ENCODE data around the gene CXorf49B.
"Not testable (repeated sequence)": the region's sequence is repeated elsewhere in the genome, so short reads cannot be mapped to it uniquely, and the experiment has no call there.

The CXorf49B gene

GRCh38 chrX:71763049-71763448 is at the start of gene CXorf49B:
Gene CXorf49B (plus strand): TSS chrX:71763349. CDS start chrX:71763424, 75 bp downstream.
- H3K9me3 ChIP-seq (ENCODE audit: control insufficient read depth, insufficient read depth, low read depth, low read length); H3K27ac ChIP-seq (ENCODE audit: extremely low read depth, low read depth, low read length); CTCF ChIA-PET; H3K4me1 ChIP-seq (ENCODE audit: control insufficient read depth, insufficient read depth, low read length); H3K4me3 ChIP-seq (ENCODE audit: low read depth, low read length); POLR2A ChIA-PET; H3K36me3 ChIP-seq (ENCODE audit: control insufficient read depth in 2 of 2, insufficient read depth in 1 of 2, low read length in 2 of 2): not testable (repeated sequence)

DNA sequence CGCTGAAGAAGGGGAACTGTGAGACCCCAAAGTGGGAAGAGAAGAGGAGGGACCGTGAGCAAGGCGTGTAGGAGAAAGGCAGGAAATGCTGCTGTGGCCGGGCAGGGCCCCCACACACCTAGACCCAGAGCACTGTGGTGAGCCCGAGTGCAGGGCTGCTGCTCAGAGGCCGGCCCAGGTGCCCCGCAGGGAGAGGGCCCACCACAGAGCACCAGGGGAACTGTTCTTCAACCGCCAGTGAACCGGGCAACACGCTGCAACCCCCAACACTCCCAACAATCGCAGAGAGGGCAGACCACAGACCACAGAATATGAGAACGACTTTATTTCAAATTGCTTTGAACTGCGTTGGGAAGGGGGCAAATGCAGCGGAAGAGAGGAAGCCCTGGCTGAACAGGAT is 49.1 kb upstream of the CXorf49B start:
- POLR2A ChIA-PET; CTCF ChIA-PET; H3K4me1 ChIP-seq (ENCODE audit: control insufficient read depth, insufficient read depth, low read length); H3K27ac ChIP-seq (ENCODE audit: extremely low read depth, low read depth, low read length); H3K4me3 ChIP-seq (ENCODE audit: low read depth, low read length); H3K36me3 ChIP-seq (ENCODE audit: control insufficient read depth in 2 of 2, insufficient read depth in 1 of 2, low read length in 2 of 2); H3K9me3 ChIP-seq (ENCODE audit: control insufficient read depth, insufficient read depth, low read depth, low read length): not testable (repeated sequence)

GRCh38 chrX:71715551-71715950 is 47.6 kb upstream of the CXorf49B start:
- POLR2A ChIA-PET; CTCF ChIA-PET; H3K36me3 ChIP-seq (ENCODE audit: control insufficient read depth in 2 of 2, insufficient read depth in 1 of 2, low read length in 2 of 2); H3K4me1 ChIP-seq (ENCODE audit: control insufficient read depth, insufficient read depth, low read length); H3K27ac ChIP-seq (ENCODE audit: extremely low read depth, low read depth, low read length); H3K4me3 ChIP-seq (ENCODE audit: low read depth, low read length); H3K9me3 ChIP-seq (ENCODE audit: control insufficient read depth, insufficient read depth, low read depth, low read length): not testable (repeated sequence)

GRCh38 chrX:71716323-71716722 is 46.8 kb upstream of the CXorf49B start:
- H3K36me3 ChIP-seq (ENCODE audit: control insufficient read depth in 2 of 2, insufficient read depth in 1 of 2, low read length in 2 of 2); POLR2A ChIA-PET; H3K27ac ChIP-seq (ENCODE audit: extremely low read depth, low read depth, low read length); H3K9me3 ChIP-seq (ENCODE audit: control insufficient read depth, insufficient read depth, low read depth, low read length); H3K4me3 ChIP-seq (ENCODE audit: low read depth, low read length); H3K4me1 ChIP-seq (ENCODE audit: control insufficient read depth, insufficient read depth, low read length); CTCF ChIA-PET: not testable (repeated sequence)

DNA sequence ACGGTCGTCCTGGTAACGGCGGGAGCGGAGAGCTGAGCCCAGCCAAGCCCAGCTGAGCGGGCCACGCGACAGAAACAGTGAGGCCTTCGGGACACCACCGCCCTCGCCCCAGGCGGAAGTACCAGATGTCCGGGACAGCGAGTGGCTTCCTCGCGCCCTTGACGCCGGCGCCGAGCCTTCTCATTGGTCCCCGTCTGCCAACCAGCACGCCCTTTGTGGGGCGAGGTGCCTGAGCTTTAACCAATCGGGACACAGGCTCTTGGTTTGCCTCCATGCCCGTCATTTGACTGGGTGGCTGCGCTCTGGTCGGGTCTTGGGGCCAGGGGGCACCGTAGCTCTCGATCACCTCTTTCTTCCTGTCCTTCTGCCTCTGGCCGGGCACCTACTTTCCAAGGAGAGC is 45.0 kb upstream of the CXorf49B start, which contains the start of gene CXorf49:
Gene CXorf49 (minus strand): TSS at position 101 of the 400 bp plus-strand sequence. CDS start 134 bp downstream, outside the sequence.
- H3K27ac ChIP-seq (ENCODE audit: extremely low read depth, low read depth, low read length); H3K36me3 ChIP-seq (ENCODE audit: control insufficient read depth in 2 of 2, insufficient read depth in 1 of 2, low read length in 2 of 2); POLR2A ChIA-PET; H3K9me3 ChIP-seq (ENCODE audit: control insufficient read depth, insufficient read depth, low read depth, low read length); CTCF ChIA-PET; H3K4me1 ChIP-seq (ENCODE audit: control insufficient read depth, insufficient read depth, low read length); H3K4me3 ChIP-seq (ENCODE audit: low read depth, low read length): not testable (repeated sequence)

DNA sequence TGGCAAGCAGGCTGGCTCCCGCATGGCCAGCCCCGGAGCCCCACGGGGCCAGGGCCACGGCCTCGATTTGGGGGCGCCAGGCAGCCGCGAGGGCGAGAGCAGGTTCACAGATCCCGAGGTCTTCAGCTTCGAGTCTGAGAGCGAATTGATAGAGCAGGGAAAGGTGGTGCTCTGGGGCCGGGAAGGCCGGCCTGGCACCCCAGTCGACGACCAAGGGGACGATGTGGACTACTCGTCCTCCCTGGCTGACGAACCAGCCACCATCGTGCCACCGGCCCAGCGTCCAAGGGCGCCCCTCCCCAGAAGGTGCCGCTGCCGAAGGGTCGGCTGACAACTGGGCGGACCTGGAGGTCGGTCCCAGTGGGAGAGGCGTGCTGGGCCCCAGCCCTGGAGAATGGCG is 44.0 kb upstream of the CXorf49B start:
- H3K4me3 ChIP-seq (ENCODE audit: low read depth, low read length); H3K27ac ChIP-seq (ENCODE audit: extremely low read depth, low read depth, low read length); POLR2A ChIA-PET; CTCF ChIA-PET; H3K9me3 ChIP-seq (ENCODE audit: control insufficient read depth, insufficient read depth, low read depth, low read length); H3K36me3 ChIP-seq (ENCODE audit: control insufficient read depth in 2 of 2, insufficient read depth in 1 of 2, low read length in 2 of 2); H3K4me1 ChIP-seq (ENCODE audit: control insufficient read depth, insufficient read depth, low read length): not testable (repeated sequence)

DNA sequence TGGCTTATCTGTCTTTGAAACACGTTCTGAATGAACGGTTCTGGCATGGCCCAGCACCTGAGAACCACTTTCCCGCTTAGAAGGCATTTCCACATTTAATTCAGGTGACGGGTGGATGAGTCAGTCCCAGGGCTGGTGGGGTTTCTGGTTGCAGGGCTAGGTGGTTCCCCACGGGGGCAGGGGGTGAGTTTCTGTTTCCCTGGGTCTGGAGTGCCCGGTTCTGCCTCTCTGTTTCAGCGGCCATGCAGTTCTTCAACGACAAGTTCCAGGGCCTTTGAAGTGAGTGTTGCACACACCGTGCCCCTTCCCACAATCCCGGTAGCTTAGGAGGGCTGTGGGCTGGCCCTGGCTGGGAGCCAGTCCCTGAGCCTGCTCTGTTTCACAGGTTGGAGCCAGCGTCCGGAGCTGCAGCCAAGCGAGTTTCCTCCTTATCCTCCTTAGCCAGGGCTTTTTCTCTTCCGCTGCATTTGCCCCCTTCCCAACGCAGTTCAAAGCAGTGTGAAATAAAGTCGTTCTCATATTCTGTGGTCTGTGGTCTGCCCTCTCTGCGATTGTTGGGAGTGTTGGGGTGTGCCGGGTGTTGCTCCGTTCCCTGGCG is 42.8 kb upstream of the CXorf49B start:
- CTCF ChIA-PET; H3K4me3 ChIP-seq (ENCODE audit: low read depth, low read length); H3K36me3 ChIP-seq (ENCODE audit: control insufficient read depth in 2 of 2, insufficient read depth in 1 of 2, low read length in 2 of 2); POLR2A ChIA-PET; H3K9me3 ChIP-seq (ENCODE audit: control insufficient read depth, insufficient read depth, low read depth, low read length); H3K4me1 ChIP-seq (ENCODE audit: control insufficient read depth, insufficient read depth, low read length); H3K27ac ChIP-seq (ENCODE audit: extremely low read depth, low read depth, low read length): not testable (repeated sequence)

DNA sequence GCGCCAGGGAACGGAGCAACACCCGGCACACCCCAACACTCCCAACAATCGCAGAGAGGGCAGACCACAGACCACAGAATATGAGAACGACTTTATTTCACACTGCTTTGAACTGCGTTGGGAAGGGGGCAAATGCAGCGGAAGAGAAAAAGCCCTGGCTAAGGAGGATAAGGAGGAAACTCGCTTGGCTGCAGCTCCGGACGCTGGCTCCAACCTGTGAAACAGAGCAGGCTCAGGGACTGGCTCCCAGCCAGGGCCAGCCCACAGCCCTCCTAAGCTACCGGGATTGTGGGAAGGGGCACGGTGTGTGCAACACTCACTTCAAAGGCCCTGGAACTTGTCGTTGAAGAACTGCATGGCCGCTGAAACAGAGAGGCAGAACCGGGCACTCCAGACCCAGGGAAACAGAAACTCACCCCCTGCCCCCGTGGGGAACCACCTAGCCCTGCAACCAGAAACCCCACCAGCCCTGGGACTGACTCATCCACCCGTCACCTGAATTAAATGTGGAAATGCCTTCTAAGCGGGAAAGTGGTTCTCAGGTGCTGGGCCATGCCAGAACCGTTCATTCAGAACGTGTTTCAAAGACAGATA is 2.4 kb upstream of the CXorf49B start:
- H3K36me3 ChIP-seq (ENCODE audit: control insufficient read depth in 2 of 2, insufficient read depth in 1 of 2, low read length in 2 of 2); CTCF ChIA-PET; H3K4me3 ChIP-seq (ENCODE audit: low read depth, low read length); H3K9me3 ChIP-seq (ENCODE audit: control insufficient read depth, insufficient read depth, low read depth, low read length); H3K27ac ChIP-seq (ENCODE audit: extremely low read depth, low read depth, low read length); H3K4me1 ChIP-seq (ENCODE audit: control insufficient read depth, insufficient read depth, low read length); POLR2A ChIA-PET: not testable (repeated sequence)

GRCh38 chrX:71764832-71765231 is 1.7 kb downstream of the CXorf49B start:
- H3K4me1 ChIP-seq (ENCODE audit: control insufficient read depth, insufficient read depth, low read length); H3K9me3 ChIP-seq (ENCODE audit: control insufficient read depth, insufficient read depth, low read depth, low read length); H3K36me3 ChIP-seq (ENCODE audit: control insufficient read depth in 2 of 2, insufficient read depth in 1 of 2, low read length in 2 of 2); H3K4me3 ChIP-seq (ENCODE audit: low read depth, low read length); POLR2A ChIA-PET; CTCF ChIA-PET; H3K27ac ChIP-seq (ENCODE audit: extremely low read depth, low read depth, low read length): not testable (repeated sequence)

DNA sequence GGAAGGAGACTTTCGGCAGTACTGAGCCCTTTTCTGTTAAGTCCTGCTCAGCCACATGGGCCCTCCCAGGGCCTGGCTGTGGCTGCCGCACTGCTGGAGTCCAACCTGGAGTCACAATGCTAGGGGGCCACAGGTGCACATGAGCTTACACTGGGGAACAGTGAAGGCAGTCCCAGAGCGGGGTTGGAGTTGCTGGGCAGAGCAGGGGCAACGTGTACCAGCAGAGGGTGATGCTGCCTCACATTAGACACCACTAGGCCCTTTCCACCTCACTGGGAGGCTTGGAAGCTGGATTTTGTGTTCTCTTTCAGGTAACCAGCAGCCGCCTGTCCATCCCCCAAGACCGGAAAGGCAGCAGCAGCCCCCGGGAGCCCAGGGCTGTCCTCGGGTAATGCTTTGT is 2.5 kb downstream of the CXorf49B start:
- H3K9me3 ChIP-seq (ENCODE audit: control insufficient read depth, insufficient read depth, low read depth, low read length); POLR2A ChIA-PET; H3K4me3 ChIP-seq (ENCODE audit: low read depth, low read length); H3K27ac ChIP-seq (ENCODE audit: extremely low read depth, low read depth, low read length); H3K4me1 ChIP-seq (ENCODE audit: control insufficient read depth, insufficient read depth, low read length); CTCF ChIA-PET; H3K36me3 ChIP-seq (ENCODE audit: control insufficient read depth in 2 of 2, insufficient read depth in 1 of 2, low read length in 2 of 2): not testable (repeated sequence)

- not testable (repeated sequence) for H3K27ac ChIP-seq (ENCODE audit: extremely low read depth, low read depth, low read length)
These were observed 4.0 kb downstream of the CXorf49B start for GRCh38 chrX:71767134-71767533.

GRCh38 chrX:71778322-71778721 is 15.2 kb downstream of the CXorf49B start:
- H3K27ac ChIP-seq (ENCODE audit: extremely low read depth, low read depth, low read length); H3K4me3 ChIP-seq (ENCODE audit: low read depth, low read length); CTCF ChIA-PET; H3K4me1 ChIP-seq (ENCODE audit: control insufficient read depth, insufficient read depth, low read length); H3K9me3 ChIP-seq (ENCODE audit: control insufficient read depth, insufficient read depth, low read depth, low read length); POLR2A ChIA-PET; H3K36me3 ChIP-seq (ENCODE audit: control insufficient read depth in 2 of 2, insufficient read depth in 1 of 2, low read length in 2 of 2): not testable (repeated sequence)

More at GRCh38 chrX:71767134-71767533, 4.0 kb downstream of the CXorf49B start:
- H3K4me1 ChIP-seq (ENCODE audit: control insufficient read depth, insufficient read depth, low read length); H3K4me3 ChIP-seq (ENCODE audit: low read depth, low read length); H3K9me3 ChIP-seq (ENCODE audit: control insufficient read depth, insufficient read depth, low read depth, low read length); POLR2A ChIA-PET; H3K36me3 ChIP-seq (ENCODE audit: control insufficient read depth in 2 of 2, insufficient read depth in 1 of 2, low read length in 2 of 2); CTCF ChIA-PET: not testable (repeated sequence)

All from HEK293 (cell line).